SU-DHL-6 (cell line): Measurements from ENCODE around the gene ZNF70.

Experiments used
- CTCF ChIP-seq: fragments of 200-600 bp; sonication (generic); IDR thresholded peaks from one replicate; pipeline ENCODE4 v1.5.1; 2017; ENCODE audit warnings: antibody characterized with exemption, mild to moderate bottlenecking, low read length, moderate library complexity; ENCODE audit not compliant: insufficient read depth, poor library complexity, severe bottlenecking
- EZH2phosphoT487 ChIP-seq: fragments of 200-600 bp; sonication (generic), shearing (Covaris generic); conservative IDR thresholded peaks from 2 replicates; pipeline ENCODE4 v1.6.1; 2018; ENCODE audit warnings: mild to moderate bottlenecking, antibody characterized with exemption, low read length, moderate library complexity, mixed read lengths

GRCh38 chr22:23743303-23743705 is 7.6 kb downstream of the ZNF70 start:
- TF ChIP-seq CTCF: no peak
- TF ChIP-seq EZH2phosphoT487: no peak
